Upper lobe of left lung (tissue), 6 donors: ENCODE data around the gene ZER1. TPM values are rescaled to one million over a fixed set of nuclear protein-coding genes. Genes with fewer than 3 reads are reported as not detected.

ENCODE experiments used
- ATAC-seq, 2 donors: fragments of 200-7000 bp; cut with Tn5 transposase; one replicate each; pipeline ENCODE4 v1.9.1; 2022; ENCODE audit warnings: mild to moderate bottlenecking in 2 of 2, moderate library complexity in 2 of 2; ENCODE audit not compliant: low FRiP score in 2 of 2
- DNase-seq, 2 donors: peaks; one replicate each; pipeline ENCODE4 v3.0.0-alpha.2; 2019 to 2020
- H3K27ac ChIP-seq, 4 donors: fragments of 200-600 bp; sonication (generic); one replicate each; pipeline ENCODE4 v1.5.1; 2016 to 2019
- H3K27me3 ChIP-seq, 4 donors: fragments of 200-600 bp; sonication (generic); one replicate each; pipeline ENCODE4 v1.5.1; 2017 to 2019
- H3K36me3 ChIP-seq, 4 donors: fragments of 200-600 bp; sonication (generic); one replicate each; pipeline ENCODE4 v1.5.1; 2016 to 2019
- H3K4me1 ChIP-seq, 4 donors: fragments of 200-600 bp; sonication (generic); one replicate each; pipeline ENCODE4 v1.5.1; 2018 to 2019
- H3K4me3 ChIP-seq, 4 donors: fragments of 200-600 bp; sonication (generic); one replicate each; pipeline ENCODE4 v1.5.1; 2017 to 2019; ENCODE audit warnings: mild to moderate bottlenecking in 2 of 4, moderate library complexity in 1 of 4
- H3K9me3 ChIP-seq, 4 donors: fragments of 200-600 bp; sonication (generic); one replicate each; pipeline ENCODE4 v1.5.1; 2018 to 2019
- CTCF ChIP-seq, 6 experiments: fragments of 450-650 bp in 4 of 6; fragments of 200-600 bp in 2 of 6; sonication (generic) in 2 of 6; IDR thresholded peaks; one replicate each; pipeline ENCODE4 v1.5.1; 2016 to 2019; ENCODE audit warnings: antibody characterized with exemption in 6 of 6
- EP300 ChIP-seq, 4 donors: sonication (generic); formaldehyde crosslinking; IDR thresholded peaks; one replicate each; pipeline ENCODE4 v1.5.1; 2017; ENCODE audit warnings: antibody characterized with exemption in 4 of 4, control low read depth in 2 of 4
- POLR2A ChIP-seq, 4 donors: fragments of 450-650 bp; IDR thresholded peaks; one replicate each; pipeline ENCODE4 v1.5.1; 2016 to 2017; ENCODE audit warnings: antibody characterized with exemption in 4 of 4, mild to moderate bottlenecking in 2 of 4
- POLR2AphosphoS5 ChIP-seq, 2 donors: sonication (generic); formaldehyde crosslinking; IDR thresholded peaks; one replicate each; pipeline ENCODE4 v1.5.1; 2017; ENCODE audit warnings: antibody characterized with exemption in 2 of 2
- WGBS, 2 donors: methylation state at CpG; one replicate each; pipeline ENCODE4 v1.1.5; 2017 to 2018; 5-methylcytosine and 5-hydroxymethylcytosine counted together
- total RNA-seq, 6 donors: library from RNA; depleted of rRNA in 4 of 6; stranded (reverse); fragments of >200 nt in 4 of 6; gene quantifications; one replicate each; pipeline versions ENCODE4 v1.1.0 to v1.2.1, GENCODE V29; 2016 to 2021
- donor health status: DM: no; HTN: no; CAD: no; lungs with moderate emphysema.
- donor health status: DM: no; HTN: yes; CAD: no; lungs with severe emphysema.

Gene ZER1
- total RNA-seq, 6 donors from 2014 or later = 30.9 to 55.5 (median 44.0) TPM

GRCh38 chr9:128706671-128707381 lies 64.9 kb downstream of the ZER1 start:
- Histone ChIP-seq H3K9me3 (no peaks in the 10 kb centered on the region), H3K4me3 (no peak overlapping the region), H3K36me3 (peaks cover 0 to 13% (median 4%) of the 10 kb centered on the region in 4 donors), H3K27me3 (no peaks in the 10 kb centered on the region), H3K4me1 (peaks cover 3 to 21% (median 18%) of the 10 kb centered on the region in 4 donors), H3K27ac (no peak overlapping the region)
- TF ChIP-seq EP300 (IDR thresholded peaks at IDR 0.05) = no peak
- TF ChIP-seq POLR2A (IDR thresholded peaks at IDR 0.05) = no peak
- no peak for TF ChIP-seq CTCF (IDR thresholded peaks at IDR 0.05)
- no peak for TF ChIP-seq POLR2AphosphoS5 (IDR thresholded peaks at IDR 0.05)
- WGBS, 2 donors = 91 to 92% methylated on average over 13 to 23 of the region's 23 CpGs
- ATAC-seq = no peak
- no peak for DNase-seq

DNA sequence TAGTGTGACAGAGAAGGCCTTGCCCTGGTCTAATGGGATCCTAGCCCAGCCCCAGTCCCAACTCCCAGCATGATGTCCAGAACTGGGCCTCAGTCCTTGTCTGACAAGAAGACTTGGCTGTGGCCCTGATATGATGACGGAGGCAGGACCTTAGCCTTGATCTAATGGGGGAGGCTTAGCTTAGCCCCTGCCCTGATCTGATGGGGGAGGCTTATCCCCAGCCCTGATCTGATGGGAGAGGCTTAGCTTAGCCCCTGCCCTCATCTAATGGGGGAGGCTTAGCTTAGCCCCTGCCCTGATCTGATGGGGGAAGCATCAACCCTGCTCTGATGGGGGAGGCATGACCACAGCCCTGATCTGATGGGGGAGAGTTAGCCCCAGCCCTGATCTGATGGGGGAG lies 65.7 kb downstream of the ZER1 start:
- no peaks in the 10 kb centered on the region for H3K9me3 ChIP-seq
- WGBS, 2 donors = 100% methylated on average over 1 of the region's 1 CpG; no CpG with 5 or more reads in 1 of the 2 donors

DNA sequence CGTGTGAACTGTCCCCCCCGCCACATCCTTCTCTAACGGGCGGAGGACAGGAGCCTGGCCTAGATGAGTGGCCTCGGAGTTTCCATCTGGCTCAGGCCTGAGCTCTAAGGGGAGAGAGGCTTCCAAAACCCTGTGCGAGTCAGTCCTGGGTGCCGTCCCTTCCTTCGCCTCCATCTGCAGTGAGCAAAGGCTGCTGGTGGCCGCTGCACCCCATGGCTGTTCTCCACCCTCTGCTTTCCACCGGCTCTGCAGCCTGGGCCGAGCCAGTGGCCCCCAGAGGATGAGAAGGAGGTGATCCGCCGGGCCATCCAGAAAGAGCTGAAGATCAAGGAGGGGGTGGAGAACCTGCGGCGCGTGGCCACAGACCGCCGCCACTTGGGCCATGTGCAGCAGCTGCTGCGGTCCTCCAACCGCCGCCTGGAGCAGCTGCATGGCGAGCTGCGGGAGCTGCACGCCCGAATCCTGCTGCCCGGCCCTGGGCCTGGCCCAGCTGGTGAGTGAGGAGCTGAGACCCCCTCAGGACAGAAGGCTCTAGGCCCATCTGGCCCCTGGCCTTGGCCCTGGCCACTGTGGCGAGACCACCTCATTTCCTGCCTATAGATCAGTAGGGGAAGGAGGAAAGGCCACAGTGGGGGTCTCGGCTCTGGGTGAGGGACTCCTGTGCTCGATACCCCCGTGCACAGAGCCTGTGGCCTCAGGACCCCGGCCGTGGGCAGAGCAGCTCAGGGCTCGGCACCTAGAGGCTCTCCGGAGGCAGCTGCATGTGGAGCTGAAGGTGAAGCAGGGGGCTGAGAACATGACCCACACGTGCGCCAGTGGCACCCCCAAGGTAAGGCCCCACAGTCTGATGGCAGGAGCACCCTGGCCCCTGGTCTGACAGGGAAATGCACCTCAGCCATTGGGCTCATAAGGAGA lies 66.4 kb downstream of the ZER1 start:
- ATAC-seq = no peak
- 91 to 92% methylated on average over 28 to 36 of the region's 36 CpGs for WGBS, 2 donors
- Histone ChIP-seq H3K27ac (peak overlapping the region in 2 of 4 donors; percentile 91 to 93), H3K9me3 (no peaks in the 10 kb centered on the region), H3K36me3 (peaks cover 0 to 13% (median 4%) of the 10 kb centered on the region in 4 donors), H3K4me1 (peaks cover 3 to 26% (median 18%) of the 10 kb centered on the region in 4 donors), H3K27me3 (no peaks in the 10 kb centered on the region), H3K4me3 (no peak overlapping the region)
- TF ChIP-seq POLR2A (IDR thresholded peaks at IDR 0.05) (no peak), POLR2AphosphoS5 (IDR thresholded peaks at IDR 0.05) (no peak), CTCF (IDR thresholded peaks at IDR 0.05) (no peak), EP300 (IDR thresholded peaks at IDR 0.05) (no peak)
- peak in 1 of 2 donors; percentile 80 for DNase-seq

More for the DNA sequence above, 65.7 kb downstream of the ZER1 start:
- Histone ChIP-seq H3K27ac (peak overlapping the region in 1 of 4 donors; percentile 91), H3K4me3 (no peak overlapping the region), H3K4me1 (peaks cover 3 to 26% (median 18%) of the 10 kb centered on the region in 4 donors), H3K27me3 (no peaks in the 10 kb centered on the region), H3K36me3 (peaks cover 0 to 13% (median 4%) of the 10 kb centered on the region in 4 donors)
- ATAC-seq = no peak
- TF ChIP-seq CTCF (IDR thresholded peaks at IDR 0.05) = no peak
- TF ChIP-seq POLR2AphosphoS5 (IDR thresholded peaks at IDR 0.05) = no peak
- TF ChIP-seq EP300 (IDR thresholded peaks at IDR 0.05) = no peak
- no peak for TF ChIP-seq POLR2A (IDR thresholded peaks at IDR 0.05)
- DNase-seq = no peak

DNA sequence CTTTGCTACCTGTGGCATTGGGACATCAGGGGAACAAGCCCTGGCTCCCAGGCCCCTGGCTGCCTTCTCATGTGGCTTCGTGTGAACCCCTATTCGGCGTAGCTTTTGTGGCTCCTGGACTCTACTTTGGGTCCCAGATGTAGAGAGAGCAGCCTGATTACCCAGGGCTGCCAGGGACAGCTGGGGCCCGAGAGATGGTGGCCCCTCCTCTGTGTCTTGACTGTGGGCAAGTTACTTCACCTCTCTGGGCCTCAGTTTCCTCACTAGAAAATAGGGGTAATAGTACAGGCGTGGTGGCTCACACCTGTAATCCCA lies 67.4 kb downstream of the ZER1 start:
- H3K4me1 ChIP-seq = peaks cover 3 to 26% (median 18%) of the 10 kb centered on the region in 4 donors
- WGBS, 2 donors = 81 to 100% methylated on average over 2 to 5 of the region's 5 CpGs
- ATAC-seq = no peak
- TF ChIP-seq POLR2A (IDR thresholded peaks at IDR 0.05) = no peak
- TF ChIP-seq EP300 (IDR thresholded peaks at IDR 0.05) = no peak
- no peak for TF ChIP-seq CTCF (IDR thresholded peaks at IDR 0.05)
- no peak for DNase-seq
- peak overlapping the region; percentile 84 to 93 (median 88) for H3K27ac ChIP-seq
- peak overlapping the region in 1 of 4 donors; percentile 86 for H3K4me3 ChIP-seq
- no peaks in the 10 kb centered on the region for H3K9me3 ChIP-seq
- no peaks in the 10 kb centered on the region for H3K27me3 ChIP-seq
- peaks cover 0 to 13% (median 4%) of the 10 kb centered on the region in 4 donors for H3K36me3 ChIP-seq
